Endothelial cell (in vitro differentiated cells): ENCODE measurements around the gene TMEM135. TPM values are rescaled to one million over a fixed set of nuclear protein-coding genes. Genes with fewer than 3 reads are reported as not detected.
"Not testable (repeated sequence)": the region's sequence is repeated elsewhere in the genome, so short reads cannot be mapped to it uniquely, and the experiment has no call there.

Source experiments
- DNase-seq: peaks from one replicate; pipeline ENCODE4 v3.0.0; 2021; ENCODE audit warnings: low spot score
- H3K27ac Mint-ChIP-seq: one replicate; pipeline ENCODE4 v1.8.0; 2021; ENCODE audit warnings: mixed read lengths, inconsistent platforms; ENCODE audit not compliant: unreplicated experiment
- H3K27me3 Mint-ChIP-seq: one replicate; pipeline ENCODE4 v1.8.0; 2021; ENCODE audit warnings: mild to moderate bottlenecking, moderate library complexity, mixed read lengths, inconsistent platforms; ENCODE audit not compliant: unreplicated experiment
- H3K36me3 Mint-ChIP-seq: one replicate; pipeline ENCODE4 v1.8.0; 2021; ENCODE audit warnings: mild to moderate bottlenecking, low read depth, mixed read lengths, inconsistent platforms; ENCODE audit not compliant: unreplicated experiment
- H3K4me1 Mint-ChIP-seq: one replicate; pipeline ENCODE4 v1.8.0; 2021; ENCODE audit warnings: mild to moderate bottlenecking, mixed read lengths, inconsistent platforms; ENCODE audit not compliant: unreplicated experiment
- H3K4me3 Mint-ChIP-seq: one replicate; pipeline ENCODE4 v1.8.0; 2021; ENCODE audit warnings: mild to moderate bottlenecking, mixed read lengths, inconsistent platforms; ENCODE audit not compliant: unreplicated experiment
- H3K9me3 Mint-ChIP-seq: one replicate; pipeline ENCODE4 v1.8.0; 2021; ENCODE audit warnings: mixed read lengths, inconsistent platforms; ENCODE audit not compliant: unreplicated experiment
- CTCF ChIP-seq: fragments of 200-600 bp; sonication (generic); IDR thresholded peaks from one replicate; pipeline ENCODE4 v1.5.0; 2021; ENCODE audit warnings: antibody characterized with exemption; ENCODE audit not compliant: unreplicated experiment
- total RNA-seq: library from RNA; stranded (reverse); fragmentation: NEBNext Ultra II Directional; extraction: Animal tissue kit (Norgen Biotek cat#: 25700); gene quantifications from one replicate; pipeline ENCODE4 v1.2.1, GENCODE V29; 2021; ENCODE audit not compliant: unreplicated experiment

TMEM135 gene
- total RNA-seq, 1 donor from 2014 or later, result 49.7 TPM

GRCh38 chr11:86993031-86993430, 44.7 kb upstream of the TMEM135 start:
- Mint-ChIP-seq H3K9me3 (no peaks in the 10 kb centered on the region), H3K4me3 (no peak overlapping the region), H3K27me3 (no peaks in the 10 kb centered on the region), H3K4me1 (peaks cover 35% of the 10 kb centered on the region), H3K27ac (peak overlapping the region; percentile 89), H3K36me3 (no peaks in the 10 kb centered on the region)
- peak; percentile 11 for DNase-seq
- no peak for TF ChIP-seq CTCF

DNA sequence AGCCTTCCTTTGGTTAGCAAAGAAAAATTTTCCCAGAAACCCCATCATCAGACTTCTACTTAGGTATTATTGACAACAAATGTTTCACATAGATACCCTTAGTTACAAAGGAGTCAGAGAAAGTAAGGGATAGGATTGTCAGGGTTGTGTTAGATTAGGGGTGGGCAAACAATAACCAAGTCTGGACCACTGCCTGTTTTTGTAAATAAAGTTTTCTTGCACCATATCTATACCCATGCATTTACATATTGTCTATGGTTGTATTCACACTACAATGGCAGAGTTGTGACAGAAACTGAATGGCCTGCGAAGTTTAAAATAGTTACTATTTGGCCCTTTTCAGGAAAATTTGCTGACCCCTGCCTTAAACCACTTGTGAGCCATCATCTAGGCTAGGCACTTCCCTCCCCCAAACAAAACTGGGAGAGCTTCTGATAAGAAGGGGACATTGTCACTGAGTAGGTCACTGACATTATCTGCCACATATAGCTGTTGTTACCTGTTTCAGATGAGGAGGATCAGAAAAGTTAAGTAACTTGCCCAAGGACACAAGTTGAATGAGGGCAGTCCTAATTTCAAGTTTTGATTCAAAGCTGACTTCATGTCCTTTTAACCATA, 40.7 kb upstream of the TMEM135 start:
- Mint-ChIP-seq H3K4me1 (peaks cover 32% of the 10 kb centered on the region), H3K9me3 (no peaks in the 10 kb centered on the region), H3K36me3 (no peaks in the 10 kb centered on the region), H3K27me3 (no peaks in the 10 kb centered on the region), H3K27ac (peak overlapping the region; percentile 14), H3K4me3 (no peak overlapping the region)
- no peak for TF ChIP-seq CTCF
- no peak for DNase-seq

DNA sequence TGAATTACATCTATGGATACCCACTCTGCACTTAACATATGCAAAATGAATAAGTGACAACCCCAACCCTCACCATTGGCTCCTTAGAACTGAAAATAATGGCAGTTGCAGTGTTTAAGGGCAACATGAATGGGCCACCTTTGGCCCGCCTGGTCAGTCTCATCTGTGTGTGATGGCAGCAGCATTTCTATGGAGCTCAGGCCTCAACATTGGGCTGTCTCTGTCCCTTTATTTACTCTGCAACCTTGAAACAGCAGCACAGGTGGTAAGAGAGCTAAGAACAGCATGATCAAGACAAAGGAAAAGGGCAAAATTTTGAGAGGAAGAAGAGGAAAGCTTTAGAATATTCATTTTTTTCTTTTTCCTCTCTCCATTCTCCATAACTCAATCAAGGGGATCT, 38.3 kb upstream of the TMEM135 start:
- peak overlapping the region; percentile 76 for H3K27ac Mint-ChIP-seq
- no peaks in the 10 kb centered on the region for H3K27me3 Mint-ChIP-seq
- H3K4me3 Mint-ChIP-seq, result no peak overlapping the region
- TF ChIP-seq CTCF, result no peak
- no peak for DNase-seq
- peaks cover 18% of the 10 kb centered on the region for H3K4me1 Mint-ChIP-seq
- no peaks in the 10 kb centered on the region for H3K9me3 Mint-ChIP-seq
- H3K36me3 Mint-ChIP-seq, result no peaks in the 10 kb centered on the region

DNA sequence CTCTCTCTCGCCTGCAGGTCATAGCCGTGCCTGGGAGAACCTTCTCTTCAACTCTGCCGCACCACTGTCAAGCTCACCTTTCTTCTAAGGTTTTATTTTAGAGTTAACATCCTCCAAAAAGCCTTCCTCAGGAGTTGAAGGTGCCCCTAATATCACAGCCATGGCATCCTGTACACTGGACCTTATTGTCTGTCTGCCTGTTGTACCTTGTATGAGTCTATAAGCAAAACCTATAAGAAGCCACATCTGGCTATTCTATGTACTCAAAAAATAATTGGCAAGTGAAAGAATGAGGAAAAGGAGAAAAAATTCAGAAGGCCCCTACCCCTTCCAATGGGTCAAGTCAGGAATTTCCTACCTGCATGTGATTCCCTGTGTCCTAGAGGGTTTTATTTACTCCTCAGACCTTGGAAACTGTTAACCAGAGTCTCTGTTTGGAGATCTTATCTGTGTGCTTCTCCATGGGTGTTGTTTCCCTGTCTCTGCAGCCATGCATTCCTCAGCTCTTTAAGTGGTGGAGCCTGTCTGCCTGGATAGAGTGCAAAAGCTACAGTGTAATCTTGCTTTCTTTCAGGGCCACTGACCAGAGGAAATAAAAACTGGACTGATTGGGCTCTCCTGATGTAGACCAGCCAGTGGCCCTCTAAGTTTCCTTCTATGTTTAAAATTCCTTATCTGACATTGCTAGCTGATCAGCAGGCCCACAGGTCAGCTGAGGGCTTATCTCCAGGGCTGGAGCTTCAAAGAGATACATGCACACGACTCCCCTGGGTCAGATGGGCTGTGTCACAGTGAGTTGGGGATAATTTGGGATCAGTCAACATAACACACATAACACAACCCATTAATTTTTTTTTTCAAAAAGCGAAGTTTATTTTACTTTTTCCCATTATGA, 37.6 kb upstream of the TMEM135 start:
- Mint-ChIP-seq H3K4me1 (peaks cover 18% of the 10 kb centered on the region), H3K27me3 (peaks cover 3% of the 10 kb centered on the region), H3K36me3 (no peaks in the 10 kb centered on the region), H3K9me3 (no peaks in the 10 kb centered on the region), H3K4me3 (no peak overlapping the region), H3K27ac (peak overlapping the region; percentile 76)
- DNase-seq, result no peak
- no peak for TF ChIP-seq CTCF

GRCh38 chr11:87002918-87003317, 34.8 kb upstream of the TMEM135 start:
- DNase-seq, result no peak
- TF ChIP-seq CTCF, result no peak

GRCh38 chr11:87004281-87004680, 33.5 kb upstream of the TMEM135 start:
- H3K9me3 Mint-ChIP-seq, H3K27me3 Mint-ChIP-seq, H3K4me3 Mint-ChIP-seq: not testable (repeated sequence)

More at GRCh38 chr11:87002918-87003317, 34.8 kb upstream of the TMEM135 start:
- H3K27me3 Mint-ChIP-seq, result peaks cover 3% of the 10 kb centered on the region
- no peaks in the 10 kb centered on the region for H3K9me3 Mint-ChIP-seq
- H3K36me3 Mint-ChIP-seq, result no peaks in the 10 kb centered on the region
- H3K27ac Mint-ChIP-seq, result no peak overlapping the region
- H3K4me1 Mint-ChIP-seq, result peaks cover 15% of the 10 kb centered on the region
- no peak overlapping the region for H3K4me3 Mint-ChIP-seq

More at GRCh38 chr11:87004281-87004680, 33.5 kb upstream of the TMEM135 start:
- H3K27ac Mint-ChIP-seq, H3K36me3 Mint-ChIP-seq, DNase-seq: not testable (repeated sequence)
- peaks cover 13% of the 10 kb centered on the region for H3K4me1 Mint-ChIP-seq
